H9 (cell line): Measurements from ENCODE around the gene TIFAB. TPM values are rescaled to one million over a fixed set of nuclear protein-coding genes. Genes with fewer than 3 reads are reported as not detected.
"Not testable (repeated sequence)": the region's sequence is repeated elsewhere in the genome, so short reads cannot be mapped to it uniquely, and the experiment has no call there.

Experiments used
- DNase-seq: peaks from one replicate; pipeline ENCODE4 v3.0.0-alpha.2; 2017
- H2AFZ ChIP-seq: one replicate; pipeline ENCODE4 v1.6.1; 2013; ENCODE audit warnings: mild to moderate bottlenecking, low read length, control low read depth, moderate library complexity
- H2AK5ac ChIP-seq: 2 replicates; pipeline ENCODE4 v1.6.1; 2013; ENCODE audit warnings: low read length, control low read depth, mixed read lengths; ENCODE audit not compliant: insufficient read length
- H2BK120ac ChIP-seq: one replicate; pipeline ENCODE4 v1.6.1; 2013; ENCODE audit warnings: low read depth, mild to moderate bottlenecking, low read length, control low read depth, inconsistent platforms; ENCODE audit not compliant: poor library complexity, severe bottlenecking
- H2BK12ac ChIP-seq: 2 replicates; pipeline ENCODE4 v1.6.1; 2013; ENCODE audit warnings: low read length, control low read depth, mixed read lengths, low read depth; ENCODE audit not compliant: insufficient read length
- H2BK15ac ChIP-seq: 2 replicates; pipeline ENCODE4 v1.6.1; 2013; ENCODE audit warnings: low read depth, low read length, control low read depth
- H2BK20ac ChIP-seq: one replicate; pipeline ENCODE4 v1.6.1; 2013; ENCODE audit warnings: low read depth, mild to moderate bottlenecking, low read length, control low read depth, inconsistent platforms; ENCODE audit not compliant: poor library complexity, severe bottlenecking
- H2BK5ac ChIP-seq: 2 replicates; pipeline ENCODE4 v1.6.1; 2013; ENCODE audit warnings: low read length, control low read depth, mixed read lengths; ENCODE audit not compliant: insufficient read length
- H3K14ac ChIP-seq: 2 replicates; pipeline ENCODE4 v1.6.1; 2013; ENCODE audit warnings: low read length, control low read depth; ENCODE audit not compliant: insufficient read depth
- H3K18ac ChIP-seq: 2 replicates; pipeline ENCODE4 v1.6.1; 2013; ENCODE audit warnings: low read depth, mild to moderate bottlenecking, mixed read lengths, low read length, control low read depth; ENCODE audit not compliant: insufficient read length
- H3K23ac ChIP-seq: 2 replicates; pipeline ENCODE4 v1.6.1; 2013; ENCODE audit warnings: low read length, control low read depth, mixed read lengths, low read depth; ENCODE audit not compliant: insufficient read length
- H3K23me2 ChIP-seq: 2 replicates; pipeline ENCODE4 v1.6.1; 2013; ENCODE audit warnings: low read depth, mild to moderate bottlenecking, mixed read lengths, low read length, control low read depth; ENCODE audit not compliant: insufficient read length, poor library complexity, severe bottlenecking
- H3K27ac ChIP-seq: 2 replicates; pipeline ENCODE4 v1.5.1; 2013; ENCODE audit warnings: low read length, control low read depth, mixed read lengths, low read depth; ENCODE audit not compliant: insufficient read length
- H3K27me3 ChIP-seq: 2 replicates; pipeline ENCODE4 v1.6.1; 2013; ENCODE audit warnings: low read length, control low read depth, inconsistent platforms; ENCODE audit not compliant: insufficient read depth
- H3K4ac ChIP-seq: 2 replicates; pipeline ENCODE4 v1.6.1; 2013; ENCODE audit warnings: low read depth, mild to moderate bottlenecking, control low read depth, inconsistent platforms, low read length, moderate library complexity
- H3K4me1 ChIP-seq: 2 replicates; pipeline ENCODE4 v1.6.1; 2013; ENCODE audit warnings: low read length, control low read depth, inconsistent platforms; ENCODE audit not compliant: insufficient read depth
- H3K4me2 ChIP-seq: 2 replicates; pipeline ENCODE4 v1.6.1; 2013; ENCODE audit warnings: low read length, control low read depth, mixed read lengths; ENCODE audit not compliant: insufficient read length, insufficient read depth
- H3K56ac ChIP-seq: 2 replicates; pipeline ENCODE4 v1.6.1; 2013; ENCODE audit warnings: low read depth, mild to moderate bottlenecking, mixed read lengths, low read length, control low read depth; ENCODE audit not compliant: insufficient read length
- H3K79me1 ChIP-seq: 2 replicates; pipeline ENCODE4 v1.6.1; 2013; ENCODE audit warnings: low read depth, mild to moderate bottlenecking, moderate library complexity, low read length, control low read depth, inconsistent platforms; ENCODE audit not compliant: insufficient read depth, poor library complexity, severe bottlenecking
- H3K79me2 ChIP-seq: 2 replicates; pipeline ENCODE4 v1.6.1; 2013; ENCODE audit warnings: low read length, control low read depth, inconsistent platforms; ENCODE audit not compliant: insufficient read depth
- H3K9ac ChIP-seq: 2 replicates; pipeline ENCODE4 v1.6.1; 2013; ENCODE audit warnings: low read length, control low read depth, mixed read lengths; ENCODE audit not compliant: insufficient read length; ENCODE audit errors: extremely low read depth
- H3K9me3 ChIP-seq: one replicate; pipeline ENCODE4 v1.6.1; 2013; ENCODE audit warnings: low read depth, low read length, inconsistent platforms; ENCODE audit not compliant: control insufficient read depth
- H3T11ph ChIP-seq: one replicate; pipeline ENCODE4 v1.6.1; 2013; ENCODE audit warnings: mild to moderate bottlenecking, low read length, control low read depth, inconsistent platforms
- H4K20me1 ChIP-seq: one replicate; pipeline ENCODE4 v1.6.1; 2013; ENCODE audit not compliant: control insufficient read depth, insufficient read length, insufficient read depth
- H4K5ac ChIP-seq: 2 replicates; pipeline ENCODE4 v1.6.1; 2013; ENCODE audit warnings: low read depth, mild to moderate bottlenecking, mixed read lengths, low read length, control low read depth; ENCODE audit not compliant: insufficient read length
- H4K8ac ChIP-seq: replicated peaks from 2 replicates; pipeline ENCODE4 v1.6.1; 2013; ENCODE audit warnings: low read length, control low read depth, mixed read lengths, low read depth; ENCODE audit not compliant: insufficient read length
- H4K91ac ChIP-seq: 2 replicates; pipeline ENCODE4 v1.6.1; 2013; ENCODE audit warnings: low read depth, mild to moderate bottlenecking, moderate library complexity, mixed read lengths, low read length, control low read depth; ENCODE audit not compliant: insufficient read length
- H3K27ac Mint-ChIP-seq, 3 experiments: 2 replicates in 2 of 3; 3 replicates in 1 of 3; pipeline ENCODE4 v1.8.0; 2020 to 2021; ENCODE audit warnings: mixed read lengths in 3 of 3, mild to moderate bottlenecking in 1 of 3, moderate library complexity in 1 of 3
- H3K27me3 Mint-ChIP-seq: 2 replicates; pipeline ENCODE4 v1.8.0; 2021; ENCODE audit warnings: low read depth, mild to moderate bottlenecking, moderate library complexity, mixed read lengths
- H3K36me3 Mint-ChIP-seq, 3 experiments: 2 replicates in 2 of 3; 3 replicates in 1 of 3; pipeline ENCODE4 v1.8.0; 2020 to 2021; ENCODE audit warnings: low read depth in 3 of 3, mixed read lengths in 3 of 3; ENCODE audit not compliant: insufficient read depth in 1 of 3
- H3K4me1 Mint-ChIP-seq, 2 experiments: 2 replicates each; pipeline ENCODE4 v1.8.0; 2020; ENCODE audit warnings: mixed read lengths in 2 of 2
- H3K4me3 Mint-ChIP-seq, 2 experiments: 2 replicates in 1 of 2; 3 replicates in 1 of 2; pipeline ENCODE4 v1.8.0; 2020 to 2021; ENCODE audit warnings: mild to moderate bottlenecking in 2 of 2, mixed read lengths in 2 of 2, moderate library complexity in 1 of 2
- H3K9me3 Mint-ChIP-seq, 2 experiments: 2 replicates in 1 of 2; 3 replicates in 1 of 2; pipeline ENCODE4 v1.8.0; 2020; ENCODE audit warnings: mild to moderate bottlenecking in 2 of 2, mixed read lengths in 2 of 2, moderate library complexity in 1 of 2
- CTCF ChIP-seq: fragments of 200-600 bp; sonication (generic); conservative IDR thresholded peaks from 3 replicates; pipeline ENCODE4 v1.8.0; 2021; ENCODE audit warnings: antibody characterized with exemption, mild to moderate bottlenecking
- WGBS: extraction: QIAGEN DNeasy Blood & Tissue Kit; methylation state at CpG from one replicate; pipeline ENCODE4 v1.1.7; 2013; ENCODE audit warnings: missing lambda C conversion rate, low lambda C conversion rate, mixed read lengths; ENCODE audit not compliant: insufficient read length; ENCODE audit errors: extremely low coverage; 5-methylcytosine and 5-hydroxymethylcytosine counted together
- total RNA-seq: library from RNA; stranded (reverse); gene quantifications from 2 replicates; pipeline ENCODE4 v1.2.1, GENCODE V29; 2021

TIFAB gene
- total RNA-seq, 1 experiment from 2014 or later = not detected

DNA sequence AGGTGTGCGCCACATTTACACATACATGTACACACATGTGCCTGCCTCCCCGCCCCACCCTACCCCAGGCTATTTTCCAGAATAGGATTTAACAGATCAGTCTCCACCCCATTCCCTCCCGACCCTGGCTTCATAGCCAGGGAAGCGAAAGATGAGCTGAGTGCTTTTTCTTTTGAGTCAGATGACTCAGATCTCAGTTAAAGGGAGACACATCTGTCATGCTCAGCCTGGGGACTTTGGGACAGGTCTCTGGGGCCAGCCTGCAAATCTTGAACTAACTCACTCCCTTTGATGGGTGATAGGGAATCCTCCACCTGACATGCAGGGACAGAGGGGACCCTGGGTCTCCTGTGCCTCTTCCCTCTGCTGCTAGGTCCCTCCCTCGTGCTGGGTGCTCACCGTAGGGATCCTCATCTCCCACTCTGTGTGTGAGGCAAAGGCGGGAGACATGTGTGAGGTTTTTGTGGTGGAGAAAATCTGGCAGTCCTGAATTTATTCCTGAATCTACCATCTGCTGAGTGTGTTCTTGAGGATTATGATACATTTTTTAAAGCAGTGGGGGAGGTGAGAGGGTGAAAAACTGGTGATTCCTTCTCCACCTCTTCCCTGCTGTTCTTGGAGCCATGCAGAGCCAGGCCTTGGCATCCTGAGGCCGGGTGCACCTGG is 46.0 kb upstream of the TIFAB start:
- H2BK120ac ChIP-seq = no peak overlapping the region
- H3K79me1 ChIP-seq = no peaks in the 10 kb centered on the region
- no peak overlapping the region for H3K27ac ChIP-seq
- no peak overlapping the region for H3K56ac ChIP-seq
- H3K23ac ChIP-seq = no peak overlapping the region
- no peak overlapping the region for H2BK5ac ChIP-seq
- H3K36me3 Mint-ChIP-seq = no peaks in the 10 kb centered on the region
- H3K18ac ChIP-seq = no peak overlapping the region
- TF ChIP-seq CTCF = no peak
- H3K4me3 Mint-ChIP-seq = no peak overlapping the region; a peak in 1 of 5 replicates
- H2BK12ac ChIP-seq = no peak overlapping the region
- H4K20me1 ChIP-seq = no peaks in the 10 kb centered on the region
- peaks cover 8 to 23% of the 10 kb centered on the region in 2 experiments for H3K4me1 Mint-ChIP-seq
- H3K9me3 Mint-ChIP-seq = peaks cover 0 to 11% of the 10 kb centered on the region in 2 experiments; a peak in 2 of 5 replicates
- DNase-seq = no peak
- H3K79me2 ChIP-seq = no peaks in the 10 kb centered on the region
- H2AK5ac ChIP-seq = no peak overlapping the region
- no peak overlapping the region for H3K4me2 ChIP-seq
- no peaks in the 10 kb centered on the region for H3K9me3 ChIP-seq
- no peaks in the 10 kb centered on the region for H3K4me1 ChIP-seq
- no peak overlapping the region for H3K9ac ChIP-seq
- no peak overlapping the region for H2BK15ac ChIP-seq
- no peak overlapping the region for H3K27ac Mint-ChIP-seq
- H3K27me3 Mint-ChIP-seq = peaks cover 28% of the 10 kb centered on the region
- H4K8ac ChIP-seq = no peak overlapping the region
- H3K4ac ChIP-seq = no peak overlapping the region
- H3T11ph ChIP-seq = no peak overlapping the region
- H3K23me2 ChIP-seq = no peaks in the 10 kb centered on the region
- no peak overlapping the region for H4K91ac ChIP-seq
- H3K14ac ChIP-seq = no peak overlapping the region; the same call in 1 of the 2 replicates
- no peak overlapping the region for H2AFZ ChIP-seq
- no CpG with 5 or more reads among the region's 8 CpGs for WGBS
- no peak overlapping the region for H2BK20ac ChIP-seq
- H3K27me3 ChIP-seq = peaks cover 33% of the 10 kb centered on the region
- H4K5ac ChIP-seq = no peak overlapping the region

GRCh38 chr5:135495531-135495930 is 43.4 kb upstream of the TIFAB start:
- H3K4me2 ChIP-seq, H3K9ac ChIP-seq, H2AK5ac ChIP-seq, H2BK120ac ChIP-seq, H3K23ac ChIP-seq, H3K9me3 ChIP-seq, DNase-seq, H4K5ac ChIP-seq, H2BK5ac ChIP-seq, H2BK20ac ChIP-seq, H3K79me1 ChIP-seq, H4K91ac ChIP-seq, H3K4ac ChIP-seq, H3K27me3 Mint-ChIP-seq, H2AFZ ChIP-seq, H3K4me3 Mint-ChIP-seq, H3K4me1 ChIP-seq, H4K8ac ChIP-seq, H3T11ph ChIP-seq, H3K14ac ChIP-seq, H3K79me2 ChIP-seq, H4K20me1 ChIP-seq, H3K27ac Mint-ChIP-seq, H3K56ac ChIP-seq, H2BK12ac ChIP-seq, H3K36me3 Mint-ChIP-seq, H3K23me2 ChIP-seq, H2BK15ac ChIP-seq, H3K18ac ChIP-seq, H3K27ac ChIP-seq: not testable (repeated sequence)
- H3K27me3 ChIP-seq = peaks cover 54% of the 10 kb centered on the region
- H3K9me3 Mint-ChIP-seq = peaks cover 0 to 11% of the 10 kb centered on the region in 2 experiments; a peak in 2 of 5 replicates
- H3K4me1 Mint-ChIP-seq = peaks cover 22 to 42% of the 10 kb centered on the region in 2 experiments
- no CpG with 5 or more reads among the region's 4 CpGs for WGBS
